Astrocyte of the spinal cord (primary cell): ENCODE measurements around the gene SNAP29.
"Not testable (repeated sequence)": the region's sequence is repeated elsewhere in the genome, so short reads cannot be mapped to it uniquely, and the experiment has no call there.

Source experiments
- DNase-seq: peaks from one replicate; pipeline ENCODE4 v3.0.0; 2011; ENCODE audit warnings: low read depth, low spot score
- H3K4me3 ChIP-seq: 2 replicates; pipeline ENCODE4 v1.5.1; 2011; ENCODE audit warnings: low read depth, mild to moderate bottlenecking, low read length, moderate library complexity
- in situ Hi-C: cut with HindIII; loops from 2 replicates; pipeline ENCODE4 v1.10.0; 2017; ENCODE audit warnings: low sequenced_read_pairs
- TF ChIP-seq, protein P1 (sequence below): IDR thresholded peaks from 2 replicates; pipeline ENCODE4 v1.5.1; 2012; ENCODE audit warnings: low read depth, mild to moderate bottlenecking, low read length, inconsistent platforms

The SNAP29 gene

DNA sequence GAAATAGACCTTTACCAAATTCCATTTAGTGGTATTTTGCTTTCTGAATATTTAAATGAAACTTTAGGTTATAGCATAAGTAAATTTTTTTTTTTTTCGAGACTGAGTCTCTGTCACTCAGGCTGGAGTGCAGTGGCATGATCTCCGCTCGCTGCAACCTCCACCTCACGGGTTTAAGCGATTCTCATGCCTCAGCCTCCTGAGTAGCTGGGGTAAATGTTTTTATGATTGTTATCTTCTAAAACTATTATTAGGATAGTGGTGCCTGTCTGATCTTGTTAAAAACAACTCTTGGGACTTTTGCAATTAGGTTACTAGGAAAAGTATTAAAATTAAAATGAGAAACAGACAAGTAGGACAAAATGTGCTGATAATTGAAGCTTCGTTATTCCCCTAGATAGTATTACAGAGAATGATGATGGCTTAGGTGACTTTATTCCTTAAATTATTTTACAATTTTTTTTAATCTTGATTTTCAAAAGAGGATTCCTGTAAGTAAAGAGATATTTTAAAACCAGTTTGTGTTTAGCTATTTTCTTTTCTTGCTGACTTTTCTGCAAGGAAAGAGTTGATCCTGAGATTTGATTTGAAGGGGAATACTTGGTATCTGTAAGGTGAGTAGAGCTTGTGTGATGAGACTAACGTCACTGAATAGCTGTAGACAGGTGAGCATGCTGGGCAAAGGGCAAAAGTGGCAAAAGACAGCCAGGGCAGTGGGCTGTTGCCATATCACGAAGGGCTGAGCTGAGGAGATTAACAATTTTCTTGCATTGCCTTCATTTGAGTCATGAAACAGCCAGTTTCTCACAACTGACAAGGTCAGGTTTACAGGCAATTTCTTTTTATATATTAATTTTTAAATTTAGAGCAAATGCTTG, 79.2 kb downstream of the SNAP29 start:
- in situ Hi-C loops, result no loop called here
- no peak overlapping the region for H3K4me3 ChIP-seq
- TF ChIP-seq, protein P1, sequence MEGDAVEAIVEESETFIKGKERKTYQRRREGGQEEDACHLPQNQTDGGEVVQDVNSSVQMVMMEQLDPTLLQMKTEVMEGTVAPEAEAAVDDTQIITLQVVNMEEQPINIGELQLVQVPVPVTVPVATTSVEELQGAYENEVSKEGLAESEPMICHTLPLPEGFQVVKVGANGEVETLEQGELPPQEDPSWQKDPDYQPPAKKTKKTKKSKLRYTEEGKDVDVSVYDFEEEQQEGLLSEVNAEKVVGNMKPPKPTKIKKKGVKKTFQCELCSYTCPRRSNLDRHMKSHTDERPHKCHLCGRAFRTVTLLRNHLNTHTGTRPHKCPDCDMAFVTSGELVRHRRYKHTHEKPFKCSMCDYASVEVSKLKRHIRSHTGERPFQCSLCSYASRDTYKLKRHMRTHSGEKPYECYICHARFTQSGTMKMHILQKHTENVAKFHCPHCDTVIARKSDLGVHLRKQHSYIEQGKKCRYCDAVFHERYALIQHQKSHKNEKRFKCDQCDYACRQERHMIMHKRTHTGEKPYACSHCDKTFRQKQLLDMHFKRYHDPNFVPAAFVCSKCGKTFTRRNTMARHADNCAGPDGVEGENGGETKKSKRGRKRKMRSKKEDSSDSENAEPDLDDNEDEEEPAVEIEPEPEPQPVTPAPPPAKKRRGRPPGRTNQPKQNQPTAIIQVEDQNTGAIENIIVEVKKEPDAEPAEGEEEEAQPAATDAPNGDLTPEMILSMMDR, result no peak
- DNase-seq, result no peak

DNA sequence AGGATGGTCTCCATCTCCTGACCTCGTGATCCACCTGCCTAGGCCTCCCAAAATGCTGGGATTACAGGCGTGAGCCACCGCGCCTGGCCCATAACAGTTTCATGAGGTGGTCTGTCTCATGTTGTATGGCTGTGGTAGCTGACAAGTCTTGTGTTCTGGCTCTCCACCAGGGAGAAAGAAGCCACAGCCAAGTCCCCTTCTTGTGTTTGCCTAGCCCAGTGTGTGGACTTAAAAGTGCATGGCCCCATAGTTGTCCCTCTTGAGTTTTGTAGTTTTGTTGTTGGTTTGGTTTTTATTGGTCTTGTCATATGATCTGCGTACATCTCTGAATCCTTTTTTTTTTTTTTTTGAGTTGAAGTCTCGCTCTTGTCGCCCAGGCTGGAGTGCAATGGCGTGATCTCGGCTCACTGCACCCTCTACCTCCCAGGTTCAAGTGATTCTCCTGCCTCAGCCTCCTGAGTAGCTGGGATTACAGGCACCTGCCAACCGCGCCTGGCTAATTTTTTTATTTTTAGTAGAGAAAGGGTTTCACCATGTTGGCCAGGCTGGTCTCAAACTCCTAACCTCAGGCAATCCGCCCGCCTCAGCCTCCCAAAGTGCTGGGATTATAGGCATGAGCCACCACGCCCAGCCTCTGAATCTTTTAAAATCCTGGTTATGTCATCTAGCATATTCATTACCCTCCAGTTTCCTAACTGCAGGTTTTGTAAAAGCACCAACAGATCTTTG, 80.8 kb downstream of the SNAP29 start:
- in situ Hi-C loops, DNase-seq: not testable (repeated sequence)

DNA sequence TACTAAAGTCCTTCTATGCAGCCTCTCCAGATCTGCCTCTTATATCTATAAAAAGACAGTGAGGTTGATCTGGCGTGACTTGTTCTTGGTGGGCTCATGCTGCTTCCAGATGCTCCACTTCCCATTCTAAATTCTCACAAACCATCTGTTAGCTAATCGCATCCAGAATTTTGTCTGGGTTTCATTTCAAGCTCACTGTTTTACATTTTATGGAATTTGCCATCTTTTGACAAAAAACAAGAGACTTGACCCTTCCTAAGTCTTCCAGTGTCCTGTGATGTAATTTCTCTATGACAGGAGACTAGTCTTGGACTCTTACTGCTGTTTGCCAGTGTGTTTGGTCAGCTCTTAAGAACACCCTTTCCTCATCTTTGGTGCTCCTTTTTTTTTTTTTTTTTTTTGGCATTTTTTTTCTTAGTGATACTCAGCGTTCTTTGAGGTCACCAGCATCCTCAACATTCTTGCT, 81.4 kb downstream of the SNAP29 start:
- H3K4me3 ChIP-seq, result no peak overlapping the region
- in situ Hi-C loops, result no loop called here
- TF ChIP-seq, protein P1, result no peak
- DNase-seq, result no peak

More for the DNA sequence above, 80.8 kb downstream of the SNAP29 start:
- H3K4me3 ChIP-seq, result not testable (repeated sequence)
